Lung (tissue), 12 donors: ENCODE results near the gene FOXA2. TPM values are rescaled to one million over a fixed set of nuclear protein-coding genes. Genes with fewer than 3 reads are reported as not detected.

ENCODE experiments used
- ATAC-seq: fragments of 200-7000 bp; cut with Tn5 transposase; one replicate; pipeline ENCODE4 v1.9.1; 2020; ENCODE audit warnings: moderate number of reproducible peaks; ENCODE audit not compliant: insufficient read depth, low FRiP score
- DNase-seq, 3 donors: peaks; one replicate each; pipeline ENCODE4 v3.0.0-alpha.2; 2013 to 2017
- H3K27ac ChIP-seq, 2 donors: one replicate each; pipeline ENCODE4 v1.5.1; 2013; ENCODE audit warnings: mild to moderate bottlenecking in 2 of 2, moderate library complexity in 2 of 2, control low read depth in 1 of 2, inconsistent platforms in 1 of 2, low read depth in 1 of 2, low read length in 1 of 2
- H3K27me3 ChIP-seq, 3 donors: one replicate each; pipeline ENCODE4 v1.5.1; 2013; ENCODE audit warnings: low read length in 2 of 3; ENCODE audit not compliant: control insufficient read depth in 3 of 3, insufficient read depth in 3 of 3
- H3K36me3 ChIP-seq, 4 donors: one replicate each; pipeline ENCODE4 v1.5.1; 2013; ENCODE audit warnings: low read length in 4 of 4, mild to moderate bottlenecking in 1 of 4, moderate library complexity in 1 of 4; ENCODE audit not compliant: control insufficient read depth in 4 of 4, insufficient read depth in 4 of 4
- H3K4me1 ChIP-seq, 5 donors: one replicate each; pipeline ENCODE4 v1.5.1; 2013; ENCODE audit warnings: low read length in 5 of 5, mild to moderate bottlenecking in 2 of 5, moderate library complexity in 1 of 5; ENCODE audit not compliant: control insufficient read depth in 5 of 5, insufficient read depth in 5 of 5
- H3K4me3 ChIP-seq: one replicate; pipeline ENCODE4 v1.5.1; 2013; ENCODE audit warnings: mild to moderate bottlenecking, control low read depth, moderate library complexity
- H3K9ac ChIP-seq, 2 donors: one replicate each; pipeline ENCODE4 v1.5.1; 2013; ENCODE audit warnings: low read length in 2 of 2, control low read depth in 1 of 2; ENCODE audit not compliant: insufficient read depth in 1 of 2
- H3K9me3 ChIP-seq, 4 donors: one replicate each; pipeline ENCODE4 v1.5.1; 2013; ENCODE audit warnings: low read length in 3 of 4, mild to moderate bottlenecking in 1 of 4, moderate library complexity in 1 of 4; ENCODE audit not compliant: control insufficient read depth in 4 of 4, insufficient read depth in 3 of 4
- CTCF ChIP-seq: IDR thresholded peaks from 2 replicates; pipeline ENCODE4 v1.5.1; 2012; ENCODE audit warnings: mild to moderate bottlenecking; ENCODE audit errors: control extremely low read depth, extremely low read depth
- WGBS, 2 donors: extraction: QIAGEN DNeasy Blood & Tissue Kit; methylation state at CpG; one replicate each; pipeline ENCODE4 v1.1.7; 2013; 5-methylcytosine and 5-hydroxymethylcytosine counted together
- polyA plus RNA-seq, 2 donors: library from polyadenylated mRNA; stranded (reverse); fragments of 200-250 nt; gene quantifications; one replicate each; pipeline ENCODE4 v1.2.1, GENCODE V29; 2013
- total RNA-seq, 2 donors: library from RNA; depleted of rRNA in 1 of 2; stranded (reverse); fragments of >200 nt in 1 of 2; gene quantifications; one replicate each; pipeline ENCODE4 v1.2.1, GENCODE V29; 2014 to 2021
- donor health status: control.
- donor health status: control.
- donor health status: Bipolar disorder and iron deficiency.
- donor health status: healthy.
- donor health status: DM: yes; HTN: yes; CAD: no.

The FOXA2 gene
- total and polyA plus RNA-seq, 4 donors, result 10.0 to 39.5 (median 17.6) TPM

- Histone ChIP-seq H3K36me3 (no peaks in the 10 kb centered on the region), H3K27ac (peak overlapping the region in 1 of 2 donors; percentile 83), H3K9ac (peak overlapping the region; percentile 20 to 90), H3K4me1 (peaks cover 0 to 9% (median 0%) of the 10 kb centered on the region in 5 donors), H3K27me3 (peaks cover 0 to 93% (median 89%) of the 10 kb centered on the region in 3 donors), H3K4me3 (no peak overlapping the region), H3K9me3 (peaks cover 0 to 5% (median 0%) of the 10 kb centered on the region in 4 donors)
- TF ChIP-seq CTCF, result no peak
- 5 to 6% methylated on average over 48 of the region's 48 CpGs for WGBS, 2 donors
- no peak for ATAC-seq
- peak in 1 of 3 donors; percentile 4 for DNase-seq
Measured at GRCh38 chr20:22576733-22577514, 7.4 kb downstream of the FOXA2 start.

DNA sequence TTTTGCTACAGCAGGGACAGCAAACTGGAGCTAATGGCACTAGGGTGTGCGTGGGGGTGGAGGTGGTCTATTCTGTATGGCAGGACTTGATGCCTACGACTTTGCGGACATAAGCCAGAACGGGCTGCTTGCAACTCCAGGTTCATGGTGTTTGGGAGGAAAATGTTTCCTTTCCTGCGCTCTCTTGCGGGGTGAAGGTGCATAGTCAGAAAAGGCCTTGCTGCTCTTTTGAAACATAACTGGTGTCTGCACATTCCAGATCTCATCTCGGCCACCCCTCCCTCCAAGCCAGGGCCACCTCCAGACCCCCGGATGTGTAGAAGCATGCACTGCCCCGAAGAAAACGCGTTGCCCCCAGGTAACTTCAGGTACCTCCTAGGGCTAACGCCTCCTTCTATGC is 8.1 kb downstream of the FOXA2 start:
- Histone ChIP-seq H3K9me3 (peaks cover 0 to 7% (median 0%) of the 10 kb centered on the region in 4 donors), H3K27ac (peak overlapping the region in 1 of 2 donors; percentile 83), H3K27me3 (peaks cover 0 to 92% (median 90%) of the 10 kb centered on the region in 3 donors), H3K9ac (peak overlapping the region; percentile 20 to 90), H3K4me1 (peaks cover 0 to 9% (median 1%) of the 10 kb centered on the region in 5 donors), H3K36me3 (no peaks in the 10 kb centered on the region), H3K4me3 (no peak overlapping the region)
- 8 to 14% methylated on average over 12 of the region's 12 CpGs for WGBS, 2 donors
- DNase-seq (peak in 1 of 3 donors; percentile 11), ATAC-seq (no peak)
- TF ChIP-seq CTCF, result no peak

- DNase-seq (no peak), ATAC-seq (no peak)
- TF ChIP-seq CTCF, result no peak
- Histone ChIP-seq H3K4me1 (peaks cover 0 to 9% (median 1%) of the 10 kb centered on the region in 5 donors), H3K4me3 (no peak overlapping the region), H3K9me3 (peaks cover 0 to 8% (median 0%) of the 10 kb centered on the region in 4 donors), H3K27me3 (peaks cover 0 to 92% (median 90%) of the 10 kb centered on the region in 3 donors), H3K36me3 (no peaks in the 10 kb centered on the region), H3K9ac (peak overlapping the region in 1 of 2 donors; percentile 20), H3K27ac (no peak overlapping the region)
- 27 to 40% methylated on average over 4 of the region's 4 CpGs for WGBS, 2 donors
Measured at GRCh38 chr20:22575737-22576136, 8.6 kb downstream of the FOXA2 start.
